Measurements from ENCODE around the gene DVL2. TPM values are rescaled to one million over a fixed set of nuclear protein-coding genes. Genes with fewer than 3 reads are reported as not detected.

The DVL2 gene
- total and polyA plus RNA-seq, 8 donors: 9.6 to 26.9 (median 16.0) TPM

GRCh38 chr17:7228920-7229319, 5.4 kb downstream of the DVL2 start:
- FAIRE-seq: no peak
- H3K4me1 ChIP-seq: peaks cover 0 to 16% (median 0%) of the 10 kb centered on the region in 3 donors
- no peak for ATAC-seq
- no peak overlapping the region for H3K4me3 ChIP-seq
- H3K9me3 ChIP-seq: no peaks in the 10 kb centered on the region
- H3K27me3 ChIP-seq: no peaks in the 10 kb centered on the region
- intact Hi-C loops (cut with DNase I): no loop called here
- H3K36me3 ChIP-seq: peaks cover 0 to 41% (median 9%) of the 10 kb centered on the region in 3 donors
- WGBS, 2 donors: 89 to 90% methylated on average over 14 of the region's 14 CpGs
- DNase-seq: no peak
- no peak overlapping the region for H3K27ac ChIP-seq
- no peak for TF ChIP-seq CTCF (IDR thresholded peaks at IDR 0.05)

GRCh38 chr17:7226721-7227710, 7.3 kb downstream of the DVL2 start:
- FAIRE-seq (no peak), DNase-seq (peak in 1 of 6 donors; percentile 76), ATAC-seq (no peak)
- TF ChIP-seq CTCF (IDR thresholded peaks at IDR 0.05): no peak
- Histone ChIP-seq H3K9me3 (no peaks in the 10 kb centered on the region), H3K27me3 (no peaks in the 10 kb centered on the region), H3K27ac (no peak overlapping the region), H3K36me3 (peaks cover 11 to 60% (median 24%) of the 10 kb centered on the region in 3 donors), H3K4me3 (no peak overlapping the region), H3K4me1 (peaks cover under 1 to 7% (median 4%) of the 10 kb centered on the region in 3 donors)
- intact Hi-C loops (cut with DNase I): no loop called here
- WGBS, 2 donors: 87 to 90% methylated on average over 31 of the region's 31 CpGs

GRCh38 chr17:7225711-7226331, 8.5 kb downstream of the DVL2 start:
- Histone ChIP-seq H3K36me3 (peaks cover 11 to 69% (median 24%) of the 10 kb centered on the region in 3 donors), H3K27me3 (no peaks in the 10 kb centered on the region), H3K27ac (peak overlapping the region in 1 of 4 donors; percentile 13), H3K4me1 (peaks cover 12 to 17% (median 13%) of the 10 kb centered on the region in 3 donors), H3K4me3 (no peak overlapping the region), H3K9me3 (no peaks in the 10 kb centered on the region)
- DNase-seq (peak in 2 of 6 donors; percentile 51 to 80), ATAC-seq (peak in 1 of 4 donors; percentile 2), FAIRE-seq (no peak)
- intact Hi-C loops (cut with DNase I): no loop called here
- WGBS, 2 donors: 78 to 81% methylated on average over 18 to 21 of the region's 21 CpGs
- no peak for TF ChIP-seq CTCF (IDR thresholded peaks at IDR 0.05)

GRCh38 chr17:7224661-7225111, 9.6 kb downstream of the DVL2 start:
- intact Hi-C loops (cut with DNase I): no loop called here
- DNase-seq (peak in 2 of 6 donors; percentile 43 to 76), ATAC-seq (no peak), FAIRE-seq (no peak)
- Histone ChIP-seq H3K4me1 (peaks cover 12 to 20% (median 14%) of the 10 kb centered on the region in 3 donors), H3K4me3 (no peak overlapping the region), H3K9me3 (no peaks in the 10 kb centered on the region), H3K27me3 (no peaks in the 10 kb centered on the region), H3K27ac (peak overlapping the region in 2 of 4 donors; percentile 13 to 50), H3K36me3 (peaks cover 11 to 65% (median 24%) of the 10 kb centered on the region in 3 donors)
- WGBS, 2 donors: 61 to 62% methylated on average over 15 of the region's 15 CpGs
- TF ChIP-seq CTCF (IDR thresholded peaks at IDR 0.05): no peak

Measured in pancreas (tissue), 10 donors.